ENCODE data around the gene EIF4H. TPM values are rescaled to one million over a fixed set of nuclear protein-coding genes. Genes with fewer than 3 reads are reported as not detected.
A peak's percentile ranks its signal among the peaks of the same experiment; 100 is the strongest.

EIF4H gene
- total and polyA plus RNA-seq, 9 of the 15 experiments (the other 6 are each of a cell fraction or from before 2014, with no cell fraction given): 11.0 to 435 (median 319) TPM

DNA sequence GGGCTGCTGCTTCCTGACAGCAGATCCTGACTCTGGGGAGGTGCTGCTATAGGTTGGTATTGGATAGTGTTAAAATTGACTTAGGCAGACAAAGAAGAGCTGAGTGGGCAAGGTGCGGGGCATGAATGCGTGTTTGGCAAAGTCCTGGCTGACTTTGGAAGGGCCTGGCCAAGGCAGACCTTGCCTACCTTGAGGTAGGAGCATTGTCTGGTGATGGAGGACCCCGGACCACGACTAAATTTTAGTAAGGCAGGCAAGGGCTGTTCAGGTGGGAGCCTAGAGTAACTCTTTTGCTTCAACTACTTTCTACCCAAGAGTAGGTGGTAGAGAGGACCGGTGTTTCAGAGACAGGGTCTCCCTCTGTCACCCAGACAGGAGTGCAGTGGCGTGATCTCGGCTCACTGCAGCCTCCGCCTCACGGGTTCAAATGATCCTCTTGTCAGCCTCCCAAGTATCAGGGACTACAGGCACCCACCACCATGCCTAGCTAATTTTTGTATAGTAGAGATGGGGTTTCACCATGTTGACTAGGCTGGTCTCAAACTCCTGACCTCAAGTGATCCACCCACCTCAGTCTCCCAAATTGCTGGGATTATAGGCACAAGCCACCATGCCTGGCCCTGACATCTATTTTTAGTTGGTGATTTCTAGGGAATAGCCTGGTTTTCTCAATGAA lies 23.4 kb downstream of the EIF4H start (continued):
- peak; percentile 66 for TF ChIP-seq POLR2AphosphoS5 (IDR thresholded peaks at IDR 0.05; ENCODE audit: control insufficient read depth, insufficient read depth, low read depth, low read length)
- no peak for TF ChIP-seq CEBPG (CRISPR knock-in tag; IDR thresholded peaks at IDR 0.05)
- TF ChIP-seq CEBPG (tag; conservative IDR thresholded peaks at IDR 0.05 in 1 of 2, IDR thresholded peaks at IDR 0.05 in 1 of 2): no peak
- peak; percentile 73 for TF ChIP-seq POLR2A (conservative IDR thresholded peaks at IDR 0.05)
- TF ChIP-seq ETV6 (IDR thresholded peaks at IDR 0.05; ENCODE audit: borderline replicate concordance in 1 of 2, low read depth in 2 of 2, low read length in 1 of 2): no peak
- no peak for TF ChIP-seq ETV6 (CRISPR knock-in tag; IDR thresholded peaks at IDR 0.05; ENCODE audit: borderline replicate concordance)
- no peak for TF ChIP-seq ZNF79 (CRISPR knock-in tag; IDR thresholded peaks at IDR 0.05; ENCODE audit: low read depth)
- TF ChIP-seq RNF2 (IDR thresholded peaks at IDR 0.05): no peak
- TF ChIP-seq NCOA1 (IDR thresholded peaks at IDR 0.05; ENCODE audit: low read depth): no peak
- peak; percentile 65 for TF ChIP-seq MYNN (IDR thresholded peaks at IDR 0.05)
- no peak for TF ChIP-seq MYNN (CRISPR knock-in tag; IDR thresholded peaks at IDR 0.05)
- TF ChIP-seq, protein P1, sequence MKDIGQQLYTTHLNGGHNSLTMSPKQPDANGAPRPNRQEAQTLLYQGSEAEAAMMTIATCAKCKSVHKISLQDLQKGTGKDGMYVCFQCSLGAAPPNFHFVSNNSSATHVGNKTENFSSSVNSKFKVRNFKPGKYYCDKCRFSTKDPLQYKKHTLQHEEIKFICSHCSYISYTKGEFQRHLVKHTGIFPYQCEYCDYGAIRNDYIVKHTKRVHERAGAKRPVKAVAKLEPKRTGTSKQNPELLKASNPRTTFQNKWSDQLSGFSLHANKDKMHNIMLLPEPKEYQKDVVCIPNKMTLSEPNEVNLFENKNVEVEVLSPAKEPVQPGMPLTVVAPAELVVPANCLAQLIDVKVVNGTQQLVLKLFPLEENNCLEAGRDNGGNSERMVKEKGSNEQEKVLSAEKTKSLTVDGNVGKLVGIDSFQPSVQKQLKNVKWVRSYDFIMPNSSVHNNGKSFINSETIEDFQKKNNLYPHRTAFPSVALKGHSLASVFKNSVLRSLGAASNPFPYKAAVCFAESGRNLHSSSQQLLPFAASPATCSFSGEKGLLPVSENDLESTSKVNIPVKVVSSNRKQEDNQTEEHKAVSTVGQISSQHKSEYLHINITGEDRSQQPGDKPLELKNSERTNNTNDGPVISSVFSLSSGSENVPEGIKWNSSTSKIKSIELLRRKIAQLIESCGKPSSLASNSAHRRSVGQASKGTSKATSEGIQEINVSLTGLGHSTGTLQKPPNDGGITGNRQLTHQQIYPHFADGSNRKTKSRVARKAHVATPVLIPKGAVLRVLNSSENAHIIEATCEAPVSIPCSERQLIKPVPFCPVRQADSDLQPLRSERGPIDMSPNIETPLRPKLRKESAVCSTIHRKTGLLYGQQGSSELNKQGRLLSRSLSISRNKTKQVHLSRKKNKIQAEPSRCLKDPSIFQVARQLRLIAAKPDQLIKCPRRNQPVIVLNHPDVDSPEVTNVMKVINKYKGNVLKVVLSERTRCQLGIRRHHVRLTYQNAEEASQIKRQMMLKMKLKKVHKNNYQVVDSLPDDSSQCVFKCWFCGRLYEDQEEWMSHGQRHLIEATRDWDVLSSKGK (CRISPR knock-in tag; IDR thresholded peaks at IDR 0.05): no peak
- peak; percentile 51 for TF ChIP-seq POLR2B (IDR thresholded peaks at IDR 0.05; ENCODE audit: low read depth, partially characterized antibody)
- TF ChIP-seq CC2D1A (IDR thresholded peaks at IDR 0.05): no peak
- TF ChIP-seq ZBTB1 (CRISPR knock-in tag; IDR thresholded peaks at IDR 0.05; ENCODE audit: borderline replicate concordance, low read depth): no peak
- 0 out of 2 replicates have a peak, but pooled peaks have one; percentile 23 for TF ChIP-seq PTBP1 (IDR thresholded peaks at IDR 0.05; ENCODE audit: low read depth, low read length)
- TF ChIP-seq, protein P2, sequence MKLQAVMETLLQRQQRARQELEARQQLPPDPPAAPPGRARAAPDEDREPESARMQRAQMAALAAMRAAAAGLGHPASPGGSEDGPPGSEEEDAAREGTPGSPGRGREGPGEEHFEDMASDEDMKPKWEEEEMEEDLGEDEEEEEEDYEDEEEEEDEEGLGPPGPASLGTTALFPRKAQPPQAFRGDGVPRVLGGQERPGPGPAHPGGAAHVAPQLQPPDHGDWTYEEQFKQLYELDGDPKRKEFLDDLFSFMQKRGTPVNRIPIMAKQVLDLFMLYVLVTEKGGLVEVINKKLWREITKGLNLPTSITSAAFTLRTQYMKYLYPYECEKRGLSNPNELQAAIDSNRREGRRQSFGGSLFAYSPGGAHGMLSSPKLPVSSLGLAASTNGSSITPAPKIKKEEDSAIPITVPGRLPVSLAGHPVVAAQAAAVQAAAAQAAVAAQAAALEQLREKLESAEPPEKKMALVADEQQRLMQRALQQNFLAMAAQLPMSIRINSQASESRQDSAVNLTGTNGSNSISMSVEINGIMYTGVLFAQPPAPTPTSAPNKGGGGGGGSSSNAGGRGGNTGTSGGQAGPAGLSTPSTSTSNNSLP (IDR thresholded peaks at IDR 0.05; ENCODE audit: borderline replicate concordance, low read depth, low read length): no peak
- TF ChIP-seq ZFP30 (CRISPR knock-in tag; IDR thresholded peaks at IDR 0.05; ENCODE audit: borderline replicate concordance): no peak
- TF ChIP-seq POLR2G (IDR thresholded peaks at IDR 0.05; ENCODE audit: low read depth, low read length): 0 out of 2 replicates have a peak, but pooled peaks have one; percentile 32
- no peak for TF ChIP-seq ZNF3 (CRISPR knock-in tag; IDR thresholded peaks at IDR 0.05)
- TF ChIP-seq ZNF589 (CRISPR knock-in tag; IDR thresholded peaks at IDR 0.05; ENCODE audit: low read depth): no peak
- TF ChIP-seq, protein P3, sequence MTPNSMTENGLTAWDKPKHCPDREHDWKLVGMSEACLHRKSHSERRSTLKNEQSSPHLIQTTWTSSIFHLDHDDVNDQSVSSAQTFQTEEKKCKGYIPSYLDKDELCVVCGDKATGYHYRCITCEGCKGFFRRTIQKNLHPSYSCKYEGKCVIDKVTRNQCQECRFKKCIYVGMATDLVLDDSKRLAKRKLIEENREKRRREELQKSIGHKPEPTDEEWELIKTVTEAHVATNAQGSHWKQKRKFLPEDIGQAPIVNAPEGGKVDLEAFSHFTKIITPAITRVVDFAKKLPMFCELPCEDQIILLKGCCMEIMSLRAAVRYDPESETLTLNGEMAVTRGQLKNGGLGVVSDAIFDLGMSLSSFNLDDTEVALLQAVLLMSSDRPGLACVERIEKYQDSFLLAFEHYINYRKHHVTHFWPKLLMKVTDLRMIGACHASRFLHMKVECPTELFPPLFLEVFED (CRISPR knock-in tag; conservative IDR thresholded peaks at IDR 0.05): peak; percentile 3; the same call in 1 of the 2 replicates
- 0 out of 2 replicates have a peak, but pooled peaks have one; percentile 7 for TF ChIP-seq TEAD4 (IDR thresholded peaks at IDR 0.05; ENCODE audit: low read length)
- TF ChIP-seq TEAD4 (CRISPR knock-in tag; IDR thresholded peaks at IDR 0.05; ENCODE audit: borderline replicate concordance): no peak

Data from K562 (cell line).